Neutrophil (primary cell): ENCODE data around the gene GRHPR.

Source experiments
- H3K27ac ChIP-seq: fragments of 200-600 bp; sonication (generic); 2 replicates; pipeline ENCODE4 v1.5.1; 2016; ENCODE audit warnings: mild to moderate bottlenecking, moderate library complexity
- H3K27me3 ChIP-seq: fragments of 200-600 bp; sonication (generic); 2 replicates; pipeline ENCODE4 v1.6.0; 2016; ENCODE audit warnings: mild to moderate bottlenecking
- H3K36me3 ChIP-seq: fragments of 200-600 bp; sonication (generic); 2 replicates; pipeline ENCODE4 v1.5.1; 2017
- H3K4me1 ChIP-seq, 2 experiments: fragments of 200-600 bp in 1 of 2; sonication (generic) in 1 of 2; 1 replicate in 1 of 2; 2 replicates in 1 of 2; pipeline versions ENCODE4 v1.5.1 to v1.6.1; 2013 to 2016; ENCODE audit warnings: low read depth in 1 of 2, low read length in 1 of 2, mild to moderate bottlenecking in 1 of 2, moderate library complexity in 1 of 2; ENCODE audit not compliant: control insufficient read depth in 1 of 2, insufficient read depth in 1 of 2
- H3K4me3 ChIP-seq, 2 experiments: fragments of 200-600 bp in 1 of 2; sonication (generic) in 1 of 2; 1 replicate in 1 of 2; 2 replicates in 1 of 2; pipeline ENCODE4 v1.5.1; 2013 to 2016; ENCODE audit warnings: low read depth in 1 of 2, low read length in 1 of 2, mild to moderate bottlenecking in 1 of 2, moderate library complexity in 1 of 2
- H3K9me3 ChIP-seq: fragments of 200-600 bp; sonication (generic); 2 replicates; pipeline ENCODE4 v1.5.1; 2016
- CTCF ChIP-seq: fragments of 200-600 bp; sonication (generic); IDR thresholded peaks from 2 replicates; pipeline ENCODE4 v1.5.1; 2016; ENCODE audit warnings: antibody characterized with exemption

The GRHPR gene

GRCh38 chr9:37419204-37419603 lies 3.3 kb upstream of the GRHPR start:
- Histone ChIP-seq H3K4me3 (no peak overlapping the region), H3K9me3 (no peaks in the 10 kb centered on the region), H3K36me3 (no peaks in the 10 kb centered on the region), H3K27me3 (no peaks in the 10 kb centered on the region), H3K27ac (no peak overlapping the region), H3K4me1 (peaks cover 16 to 20% of the 10 kb centered on the region in 2 experiments)
- TF ChIP-seq CTCF, result no peak

DNA sequence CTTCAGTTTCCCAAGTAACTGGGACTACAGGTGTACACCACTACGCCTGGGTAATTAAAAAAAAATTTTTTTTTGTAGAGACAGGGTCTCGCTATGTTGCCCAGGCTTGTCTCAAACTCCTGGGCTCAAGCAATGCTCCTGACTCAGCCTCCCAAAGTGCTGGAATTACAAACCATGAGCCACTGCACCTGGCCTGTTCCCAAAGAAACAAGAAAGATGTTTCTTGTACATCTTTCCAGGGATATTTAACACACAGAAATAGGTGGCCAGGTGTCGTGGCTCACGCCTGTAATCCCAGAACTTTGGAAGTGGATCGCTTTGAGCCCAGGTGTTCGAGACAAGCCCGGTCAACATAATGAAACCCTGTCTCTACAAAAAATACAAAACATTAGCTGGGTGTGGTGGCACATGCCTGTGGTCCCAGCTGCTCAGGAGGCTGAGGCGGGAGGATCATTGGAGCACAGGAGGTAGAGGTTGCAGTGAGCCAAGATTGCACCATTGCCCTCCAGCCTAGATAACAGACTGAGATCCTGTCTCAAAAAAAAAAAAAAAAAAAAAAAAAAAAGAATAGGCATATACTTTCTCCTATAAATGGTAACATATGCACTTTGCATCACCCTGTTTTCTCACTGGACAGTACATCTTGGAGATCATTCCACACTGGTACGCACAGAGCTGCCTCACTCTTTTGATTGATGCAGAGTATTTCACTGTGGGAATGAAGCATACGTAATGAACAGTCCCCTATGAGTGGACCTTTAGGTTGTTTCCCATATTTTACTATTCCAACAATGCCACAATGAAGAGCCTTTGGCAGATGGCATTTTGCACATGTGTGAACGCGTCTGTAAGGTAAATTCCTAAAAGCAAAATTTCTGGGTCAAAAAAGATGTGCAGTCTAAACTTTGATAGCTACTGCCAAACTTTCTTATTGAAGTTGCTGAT lies 2.0 kb upstream of the GRHPR start:
- no peak overlapping the region for H3K27ac ChIP-seq
- H3K4me3 ChIP-seq, result no peak overlapping the region
- no peaks in the 10 kb centered on the region for H3K27me3 ChIP-seq
- no peak for TF ChIP-seq CTCF
- H3K9me3 ChIP-seq, result no peaks in the 10 kb centered on the region
- H3K36me3 ChIP-seq, result no peaks in the 10 kb centered on the region
- peaks cover 16 to 20% of the 10 kb centered on the region in 2 experiments for H3K4me1 ChIP-seq

GRCh38 chr9:37421914-37422288 lies 595 bp upstream of the GRHPR start:
- Histone ChIP-seq H3K27me3 (no peaks in the 10 kb centered on the region), H3K9me3 (no peaks in the 10 kb centered on the region), H3K36me3 (peaks cover 12% of the 10 kb centered on the region), H3K27ac (peak overlapping the region; percentile 84), H3K4me1 (peaks cover 16 to 20% of the 10 kb centered on the region in 2 experiments), H3K4me3 (peak overlapping the region; percentile 74 to 97)
- TF ChIP-seq CTCF, result no peak

GRCh38 chr9:37423508-37423907 lies 1.0 kb downstream of the GRHPR start:
- Histone ChIP-seq H3K36me3 (peaks cover 28% of the 10 kb centered on the region), H3K4me1 (peaks cover 16 to 20% of the 10 kb centered on the region in 2 experiments), H3K27me3 (no peaks in the 10 kb centered on the region), H3K27ac (no peak overlapping the region), H3K4me3 (no peak overlapping the region), H3K9me3 (no peaks in the 10 kb centered on the region)
- no peak for TF ChIP-seq CTCF

DNA sequence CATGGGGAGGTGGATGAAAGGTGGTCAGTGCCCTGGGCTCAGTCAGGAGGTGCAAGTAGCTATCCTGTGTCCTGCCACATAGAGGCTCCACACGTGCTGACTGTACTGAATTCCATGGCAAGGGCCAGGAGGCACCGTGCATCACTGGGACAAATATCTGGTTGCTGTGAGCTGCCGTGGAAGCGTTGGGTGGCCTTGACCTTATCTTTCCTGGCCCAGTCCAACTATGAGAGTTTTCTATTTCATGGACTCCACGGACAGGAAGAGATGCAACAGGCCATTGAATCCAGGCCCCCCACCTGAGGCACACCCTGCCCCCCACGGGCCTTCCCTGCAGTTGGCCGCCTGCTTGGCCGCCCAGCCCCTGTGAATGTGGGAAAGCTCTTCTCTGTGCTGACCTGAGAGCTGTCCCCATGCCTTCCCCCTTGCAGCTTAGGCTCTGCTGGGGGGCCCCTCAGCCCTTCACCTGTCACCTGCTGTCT lies 1.7 kb downstream of the GRHPR start:
- Histone ChIP-seq H3K4me1 (peaks cover 16 to 20% of the 10 kb centered on the region in 2 experiments), H3K27me3 (no peaks in the 10 kb centered on the region), H3K4me3 (no peak overlapping the region), H3K27ac (no peak overlapping the region), H3K9me3 (no peaks in the 10 kb centered on the region), H3K36me3 (peaks cover 36% of the 10 kb centered on the region)
- TF ChIP-seq CTCF, result no peak
